ENCODE results near the gene ARHGAP22. TPM values are rescaled to one million over a fixed set of nuclear protein-coding genes. Genes with fewer than 3 reads are reported as not detected.

Gene ARHGAP22
- total RNA-seq, 4 donors from 2014 or later, result 7.7 to 16.5 (median 14.3) TPM

DNA sequence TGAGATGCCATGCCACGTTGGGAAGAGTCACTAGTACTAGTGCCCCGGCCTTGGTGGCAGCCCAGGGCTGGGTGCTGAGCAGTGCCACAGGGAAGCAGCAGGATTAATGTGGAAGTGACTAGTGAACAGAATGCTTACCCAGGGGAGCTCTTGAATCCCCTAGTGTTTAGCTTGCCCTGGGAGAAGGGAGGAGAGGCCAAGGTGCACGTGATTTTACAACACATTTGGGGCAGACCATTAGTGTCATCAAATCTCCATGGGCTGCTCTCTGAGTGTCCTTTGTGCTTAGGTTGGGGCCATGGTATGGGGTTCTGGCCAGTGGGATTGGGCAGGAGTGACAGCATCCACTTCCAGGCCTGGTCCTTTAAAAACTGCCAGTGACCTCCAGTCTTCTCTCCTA is 37.5 kb downstream of the ARHGAP22 start:
- Histone ChIP-seq H3K4me3 (no peak overlapping the region), H3K27me3 (no peaks in the 10 kb centered on the region), H3K4me1 (no peaks in the 10 kb centered on the region), H3K9me3 (no peaks in the 10 kb centered on the region), H3K36me3 (no peaks in the 10 kb centered on the region), H3K27ac (no peak overlapping the region)
- TF ChIP-seq EP300 (IDR thresholded peaks at IDR 0.05), result no peak
- TF ChIP-seq, protein P1, sequence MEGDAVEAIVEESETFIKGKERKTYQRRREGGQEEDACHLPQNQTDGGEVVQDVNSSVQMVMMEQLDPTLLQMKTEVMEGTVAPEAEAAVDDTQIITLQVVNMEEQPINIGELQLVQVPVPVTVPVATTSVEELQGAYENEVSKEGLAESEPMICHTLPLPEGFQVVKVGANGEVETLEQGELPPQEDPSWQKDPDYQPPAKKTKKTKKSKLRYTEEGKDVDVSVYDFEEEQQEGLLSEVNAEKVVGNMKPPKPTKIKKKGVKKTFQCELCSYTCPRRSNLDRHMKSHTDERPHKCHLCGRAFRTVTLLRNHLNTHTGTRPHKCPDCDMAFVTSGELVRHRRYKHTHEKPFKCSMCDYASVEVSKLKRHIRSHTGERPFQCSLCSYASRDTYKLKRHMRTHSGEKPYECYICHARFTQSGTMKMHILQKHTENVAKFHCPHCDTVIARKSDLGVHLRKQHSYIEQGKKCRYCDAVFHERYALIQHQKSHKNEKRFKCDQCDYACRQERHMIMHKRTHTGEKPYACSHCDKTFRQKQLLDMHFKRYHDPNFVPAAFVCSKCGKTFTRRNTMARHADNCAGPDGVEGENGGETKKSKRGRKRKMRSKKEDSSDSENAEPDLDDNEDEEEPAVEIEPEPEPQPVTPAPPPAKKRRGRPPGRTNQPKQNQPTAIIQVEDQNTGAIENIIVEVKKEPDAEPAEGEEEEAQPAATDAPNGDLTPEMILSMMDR (IDR thresholded peaks at IDR 0.05), result no peak
- TF ChIP-seq POLR2A (IDR thresholded peaks at IDR 0.05), result no peak
- 64 to 89% methylated on average over 2 to 3 of the region's 3 CpGs for WGBS, 2 donors
- no peak for DNase-seq (ENCODE audit: low spot score in 2 of 2)

DNA sequence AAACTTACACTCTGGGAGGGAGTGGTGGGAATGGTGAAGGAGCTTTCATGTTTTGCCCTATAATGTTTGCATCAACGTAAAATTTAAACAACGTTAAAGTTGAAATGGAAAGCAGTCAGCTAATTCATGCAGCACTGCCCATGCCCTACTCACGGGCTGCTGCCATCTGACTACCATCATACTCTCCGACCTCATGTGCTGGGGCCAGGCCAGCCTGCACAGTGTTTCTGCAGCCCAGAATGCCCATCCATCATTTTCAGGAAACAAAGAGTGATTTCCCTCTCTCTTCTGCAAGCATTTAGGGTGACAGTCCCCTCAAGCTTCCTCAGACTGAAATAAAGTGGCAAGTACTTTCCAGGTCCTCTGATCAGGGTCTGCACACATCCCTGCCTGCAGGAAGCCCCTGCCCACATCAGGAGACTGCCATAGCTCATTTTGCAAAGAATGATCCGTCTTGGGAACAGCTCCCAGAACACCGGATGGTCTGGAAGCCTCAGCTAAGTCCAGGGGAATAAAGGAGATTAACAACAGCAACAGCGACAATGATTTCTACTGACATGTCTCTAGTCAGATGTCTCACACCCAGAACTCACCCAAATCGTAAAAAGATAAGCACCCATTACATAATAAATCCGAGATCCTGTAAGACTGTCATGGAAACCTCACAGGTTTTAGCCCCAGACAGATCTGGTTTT is 40.3 kb downstream of the ARHGAP22 start:
- TF ChIP-seq, protein P1 (IDR thresholded peaks at IDR 0.05), result no peak
- TF ChIP-seq EP300 (IDR thresholded peaks at IDR 0.05) (no peak), POLR2A (IDR thresholded peaks at IDR 0.05) (no peak)
- Histone ChIP-seq H3K27me3 (no peaks in the 10 kb centered on the region), H3K9me3 (no peaks in the 10 kb centered on the region), H3K27ac (no peak overlapping the region), H3K4me3 (no peak overlapping the region), H3K36me3 (no peaks in the 10 kb centered on the region), H3K4me1 (no peaks in the 10 kb centered on the region)
- no peak for DNase-seq (ENCODE audit: low spot score in 2 of 2)
- WGBS, 2 donors, result 61 to 63% methylated on average over 9 of the region's 9 CpGs

DNA sequence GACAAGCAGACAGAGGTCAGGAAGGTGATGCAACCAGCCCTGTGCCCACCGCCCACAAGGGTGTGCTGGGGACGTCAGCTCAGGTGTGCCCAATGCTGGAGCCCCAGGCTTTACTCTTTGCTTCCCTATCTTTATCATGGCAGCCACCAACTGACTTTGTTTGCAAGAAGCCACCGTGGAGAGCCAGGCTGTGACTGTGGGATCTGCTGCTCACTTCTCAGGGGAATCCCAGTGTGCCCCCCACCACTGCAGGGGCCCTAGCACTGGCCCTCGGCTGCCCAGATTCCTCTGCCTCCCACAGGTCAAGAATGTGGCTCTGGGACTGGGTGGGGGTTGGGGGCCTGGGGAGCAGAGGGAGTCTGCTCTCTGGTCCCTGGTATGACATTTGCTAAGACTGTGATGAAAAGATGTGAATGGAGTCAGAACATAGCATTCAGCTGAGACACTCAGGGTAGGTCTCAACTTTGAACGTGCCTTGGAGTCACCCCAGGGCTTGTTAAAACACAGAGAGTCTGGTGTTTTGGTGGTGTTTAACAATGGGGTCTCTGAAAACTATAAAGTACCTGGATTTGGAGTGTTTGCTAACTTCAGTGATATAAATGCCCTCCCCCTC is 47.3 kb downstream of the ARHGAP22 start:
- H3K4me3 ChIP-seq, result no peak overlapping the region
- H3K36me3 ChIP-seq, result no peaks in the 10 kb centered on the region
- H3K9me3 ChIP-seq, result no peaks in the 10 kb centered on the region
- TF ChIP-seq POLR2A (IDR thresholded peaks at IDR 0.05) (no peak), EP300 (IDR thresholded peaks at IDR 0.05) (no peak)
- TF ChIP-seq, protein P1 (IDR thresholded peaks at IDR 0.05), result no peak
- WGBS, 2 donors, result 56 to 59% methylated on average over 5 of the region's 5 CpGs
- H3K4me1 ChIP-seq, result peaks cover 0 to under 1% (median 0%) of the 10 kb centered on the region in 4 donors
- H3K27me3 ChIP-seq, result no peaks in the 10 kb centered on the region
- no peak overlapping the region for H3K27ac ChIP-seq
- DNase-seq (ENCODE audit: low spot score in 2 of 2), result no peak

DNA sequence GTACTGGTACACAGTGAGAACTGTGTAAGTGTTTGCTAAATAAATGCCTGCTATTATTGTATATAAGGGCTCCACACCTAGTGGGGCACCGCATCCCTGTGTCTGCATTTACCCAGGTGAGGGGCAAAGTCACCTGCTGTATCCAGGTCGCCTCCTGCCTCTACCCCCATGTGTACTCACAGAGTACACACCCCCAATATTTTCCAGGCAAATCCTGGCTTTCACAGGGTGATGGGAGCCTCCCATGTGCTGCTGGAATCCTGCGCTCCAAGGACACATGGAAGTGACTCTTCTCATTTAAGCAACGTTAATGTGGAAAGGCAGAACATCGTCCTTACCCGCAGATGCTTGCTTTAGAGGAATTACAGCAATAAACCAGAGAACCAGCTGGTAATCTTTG is 48.2 kb downstream of the ARHGAP22 start:
- no peak for DNase-seq (ENCODE audit: low spot score in 2 of 2)
- Histone ChIP-seq H3K27me3 (no peaks in the 10 kb centered on the region), H3K4me1 (peaks cover 0 to 8% (median 0%) of the 10 kb centered on the region in 4 donors), H3K9me3 (no peaks in the 10 kb centered on the region), H3K27ac (no peak overlapping the region), H3K4me3 (no peak overlapping the region), H3K36me3 (no peaks in the 10 kb centered on the region)
- TF ChIP-seq EP300 (IDR thresholded peaks at IDR 0.05) (no peak), POLR2A (IDR thresholded peaks at IDR 0.05) (no peak)
- TF ChIP-seq, protein P1 (IDR thresholded peaks at IDR 0.05), result no peak
- 88 to 91% methylated on average over 6 of the region's 6 CpGs for WGBS, 2 donors

DNA sequence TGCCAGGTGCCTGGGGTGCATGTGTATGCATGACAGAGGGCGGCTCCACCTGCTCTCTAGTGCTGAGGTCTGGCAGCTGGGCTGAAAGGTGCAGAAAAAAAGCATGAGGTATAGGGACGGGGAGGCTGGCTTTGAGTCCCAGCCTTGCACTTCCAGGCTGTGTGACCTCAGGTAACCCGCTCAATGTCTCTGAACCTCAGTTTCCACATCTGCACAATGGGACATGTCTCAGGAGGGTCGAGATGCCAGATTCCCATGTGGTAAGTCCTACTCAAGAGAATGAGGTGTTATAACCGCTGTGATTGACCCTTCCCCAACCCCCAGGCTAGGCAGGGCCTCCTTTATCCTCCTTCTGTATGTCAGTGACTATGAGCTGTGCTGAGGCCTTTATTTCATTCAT is 48.8 kb downstream of the ARHGAP22 start:
- no peak for DNase-seq (ENCODE audit: low spot score in 2 of 2)
- TF ChIP-seq EP300 (IDR thresholded peaks at IDR 0.05) (no peak), POLR2A (IDR thresholded peaks at IDR 0.05) (no peak)
- TF ChIP-seq, protein P1 (IDR thresholded peaks at IDR 0.05), result no peak
- H3K27me3 ChIP-seq, result no peaks in the 10 kb centered on the region
- 96 to 98% methylated on average over 5 of the region's 5 CpGs for WGBS, 2 donors
- no peak overlapping the region for H3K27ac ChIP-seq
- H3K4me1 ChIP-seq, result peaks cover 0 to 8% (median 0%) of the 10 kb centered on the region in 4 donors
- no peak overlapping the region for H3K4me3 ChIP-seq
- no peaks in the 10 kb centered on the region for H3K9me3 ChIP-seq
- no peaks in the 10 kb centered on the region for H3K36me3 ChIP-seq

Data from tibial nerve (tissue), 4 donors.